GM12891 (cell line): Measurements from ENCODE around the gene SMG7.

Experiments used
- POLR2A ChIP-seq: IDR thresholded peaks from 2 replicates; pipeline ENCODE4 v1.6.1; 2011; ENCODE audit warnings: low read depth, low read length, control low read depth
- POLR2AphosphoS5 ChIP-seq: IDR thresholded peaks from 2 replicates; pipeline ENCODE4 v1.6.1; 2011; ENCODE audit warnings: low read depth, low read length, control low read depth
- SPI1 ChIP-seq: IDR thresholded peaks from 2 replicates; pipeline ENCODE4 v1.6.1; 2011; ENCODE audit warnings: low read depth, low read length, control low read depth

- TF ChIP-seq POLR2AphosphoS5 (no peak), POLR2A (no peak), SPI1 (no peak)
Observed at GRCh38 chr1:183577897-183578465, 105.7 kb downstream of the SMG7 start.
